Activated naive CD8-positive, alpha-beta T cell treated with anti-CD3 and anti-CD28 coated beads, Interleukin-2, amount 50 U/mL, for 16 hours (primary cell): ENCODE measurements around the gene USP12.
"Not testable (repeated sequence)": the region's sequence is repeated elsewhere in the genome, so short reads cannot be mapped to it uniquely, and the experiment has no call there.

Experiments used
- DNase-seq: peaks from one replicate; pipeline ENCODE4 v3.0.0-alpha.2; 2020; ENCODE audit warnings: low read depth, low spot score

Gene USP12

DNA sequence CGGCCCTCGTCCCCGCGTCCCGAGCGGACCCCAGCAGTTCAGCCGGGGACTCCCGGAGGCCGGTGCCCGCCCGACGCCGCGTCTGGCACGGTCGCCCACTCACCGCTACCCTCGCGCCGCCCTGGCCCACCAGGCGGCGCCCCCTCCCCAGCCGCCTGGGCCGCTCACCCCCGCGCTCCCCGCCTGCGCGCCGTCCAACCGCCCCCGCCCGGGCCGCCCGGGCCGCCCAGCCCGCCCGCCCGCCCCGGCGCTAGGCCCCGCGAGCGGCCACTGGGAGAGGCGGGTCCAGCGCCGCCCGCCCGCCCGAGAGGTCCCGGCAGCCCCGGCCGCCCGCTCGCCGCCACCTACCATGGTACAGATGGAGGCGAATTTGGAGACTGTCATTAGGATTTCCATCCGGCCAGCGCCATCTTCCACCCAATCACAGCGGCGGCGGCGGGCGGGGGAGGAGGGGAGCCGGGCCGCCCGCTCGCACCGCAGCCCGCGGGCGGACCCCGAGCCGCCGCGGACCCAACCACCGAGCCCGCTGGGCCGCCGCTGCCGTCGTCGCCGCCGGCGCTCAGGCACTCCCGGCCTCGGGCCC is at the start of gene USP12:
TSS of gene USP12 (minus strand) at position 568 of the 583 bp plus-strand sequence. CDS start at position 396, 172 bp downstream.
- no peak for DNase-seq

DNA sequence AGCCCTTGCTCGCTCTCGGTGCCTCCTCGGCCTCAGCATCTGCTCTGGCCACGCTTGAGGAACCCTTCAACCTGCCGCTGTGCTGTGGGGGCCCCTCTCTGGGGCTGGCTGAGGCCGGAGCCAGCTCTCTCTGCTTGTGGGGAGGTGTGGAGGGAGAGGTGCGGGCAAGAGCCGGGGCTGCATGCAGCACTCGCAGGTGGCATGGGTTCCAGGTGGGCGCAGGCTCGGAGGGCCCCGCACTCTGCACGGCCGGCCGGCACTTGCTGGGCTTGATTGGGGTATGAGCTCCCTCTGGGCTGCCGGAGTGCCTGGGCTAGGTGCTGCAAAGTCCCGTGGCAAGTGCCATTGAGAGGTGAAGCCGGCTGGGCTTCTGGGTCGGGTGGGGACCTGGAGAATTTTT is 48.0 kb upstream of the USP12 start:
- no peak for DNase-seq

DNA sequence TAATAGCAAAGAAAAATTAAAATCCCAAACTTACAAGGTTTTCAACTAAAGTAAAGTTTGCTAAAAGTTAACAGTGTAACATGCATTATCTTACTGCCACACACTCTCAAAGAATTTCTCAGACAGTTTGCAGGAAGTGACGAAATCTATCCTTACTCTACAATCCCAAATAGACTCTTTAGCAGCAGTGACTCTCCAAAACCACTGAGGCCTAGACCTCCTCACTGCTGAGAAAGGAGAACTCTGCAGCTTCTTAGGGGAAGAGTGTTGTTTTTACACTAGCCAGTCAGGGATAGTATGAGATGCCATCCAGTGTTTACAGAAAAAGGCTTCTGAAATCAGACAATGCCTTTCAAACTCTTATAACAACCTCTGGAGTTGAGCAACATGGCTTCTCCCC is 47.2 kb upstream of the USP12 start:
- DNase-seq: not testable (repeated sequence)

GRCh38 chr13:27217791-27218190 is 46.2 kb upstream of the USP12 start:
- not testable (repeated sequence) for DNase-seq

- not testable (repeated sequence) for DNase-seq
Measured at GRCh38 chr13:27213386-27213785, 41.8 kb upstream of the USP12 start.

- no peak for DNase-seq
Measured at GRCh38 chr13:27211771-27212364, 40.3 kb upstream of the USP12 start.

- DNase-seq: no peak
Measured at GRCh38 chr13:27211271-27211670, 39.7 kb upstream of the USP12 start.

DNA sequence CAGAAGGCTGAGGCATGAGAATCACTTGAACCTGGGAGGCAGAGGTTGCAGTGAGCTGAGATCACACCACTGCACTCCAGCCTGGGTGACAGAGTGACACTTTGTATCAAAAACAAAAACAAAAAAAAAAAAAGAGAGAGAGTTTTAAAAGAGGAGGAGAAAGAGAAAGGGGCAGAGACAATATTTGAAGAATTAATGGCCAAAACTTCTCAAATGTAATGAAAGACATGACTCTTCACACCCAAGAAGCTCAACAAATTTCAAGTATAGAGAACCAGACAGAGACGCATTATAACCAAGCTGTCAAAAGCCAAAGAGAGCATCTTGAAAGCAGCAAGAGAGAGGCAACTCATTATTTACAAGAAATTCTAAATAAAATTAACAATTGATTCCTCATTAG is 36.9 kb upstream of the USP12 start:
- no peak for DNase-seq

GRCh38 chr13:27203854-27204253 is 32.2 kb upstream of the USP12 start:
- DNase-seq: no peak

GRCh38 chr13:27203186-27203585 is 31.6 kb upstream of the USP12 start:
- no peak for DNase-seq

DNA sequence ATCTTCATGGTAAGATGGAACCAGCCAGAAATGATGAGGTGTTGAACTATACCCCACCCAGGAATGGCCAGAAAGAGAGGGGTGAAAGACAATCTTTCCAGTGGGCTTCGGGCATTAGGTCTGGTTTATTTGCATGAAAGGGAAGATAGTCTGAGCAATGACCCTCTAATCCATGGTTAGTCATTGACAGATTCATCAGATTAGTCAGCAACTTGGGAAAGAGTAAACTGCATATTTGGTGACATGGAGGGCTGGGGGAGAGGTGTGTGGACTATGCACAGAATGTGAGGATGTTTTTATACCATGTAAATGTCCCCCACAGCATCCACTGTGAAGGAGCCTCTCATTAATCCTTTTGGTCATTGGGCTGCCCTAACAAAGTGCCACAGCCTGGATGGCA is 30.1 kb upstream of the USP12 start:
- no peak for DNase-seq

- no peak for DNase-seq
Measured at GRCh38 chr13:27200413-27201070, 28.9 kb upstream of the USP12 start.

DNA sequence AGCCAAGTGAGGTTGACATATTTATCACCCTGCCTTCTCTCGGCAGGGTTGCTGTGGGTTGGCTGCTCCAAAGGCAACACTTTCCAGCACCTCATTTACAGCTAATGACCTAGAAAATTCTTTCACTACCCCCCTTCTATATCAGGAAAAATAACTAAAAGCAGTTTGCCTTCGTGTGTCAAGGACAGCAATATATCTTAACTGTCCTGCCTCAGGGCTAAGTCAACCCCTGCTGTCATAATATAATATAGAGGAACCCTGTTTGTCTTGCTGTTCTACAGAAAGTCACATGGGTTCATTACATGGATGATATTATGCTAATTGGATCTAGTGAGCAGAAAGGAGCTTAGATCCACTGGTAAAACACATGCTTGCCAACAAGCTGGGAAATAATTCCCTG is 28.1 kb upstream of the USP12 start:
- no peak for DNase-seq

- DNase-seq: no peak
Measured at GRCh38 chr13:27199211-27199610, 27.6 kb upstream of the USP12 start.

GRCh38 chr13:27194895-27195764 is 23.5 kb upstream of the USP12 start:
- DNase-seq: no peak

DNA sequence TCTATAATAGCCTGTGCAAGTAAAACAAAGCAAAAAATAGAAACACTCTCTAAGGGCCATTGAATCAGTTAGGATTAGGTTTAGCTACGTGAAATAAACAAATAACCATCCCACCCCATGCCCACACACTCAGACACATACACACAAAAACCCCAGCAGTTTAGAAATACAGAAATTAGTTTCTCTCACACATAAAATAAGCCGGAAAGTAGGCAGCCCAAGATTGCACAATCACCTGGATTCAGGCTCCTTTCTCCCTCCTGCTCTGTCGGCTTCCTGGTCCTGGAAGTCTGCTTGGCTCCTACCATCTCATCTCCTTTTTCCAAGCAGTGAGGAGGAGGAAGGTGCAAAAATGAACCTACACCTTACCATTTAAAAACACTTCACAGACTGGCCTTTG is 22.6 kb upstream of the USP12 start:
- DNase-seq: no peak

DNA sequence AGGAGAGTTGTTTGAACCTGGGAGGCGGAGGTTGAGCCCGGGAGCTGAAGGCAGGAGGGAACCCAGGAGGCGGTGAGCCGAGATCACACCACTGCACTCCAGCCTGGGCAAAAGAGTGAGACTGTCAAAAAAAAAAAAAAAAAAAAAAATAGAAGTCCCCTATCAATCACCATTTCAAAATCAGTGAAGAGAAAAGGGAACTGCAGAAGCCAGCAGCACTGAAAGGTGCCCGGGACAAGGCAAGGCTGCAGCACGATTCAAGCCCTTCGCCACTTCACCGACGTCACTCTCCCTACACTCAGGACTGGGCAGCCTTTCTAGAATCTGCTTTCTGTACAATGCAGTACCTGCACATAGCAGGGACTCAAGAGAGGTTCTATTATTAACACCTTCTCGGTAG is 21.9 kb upstream of the USP12 start:
- DNase-seq: no peak

DNA sequence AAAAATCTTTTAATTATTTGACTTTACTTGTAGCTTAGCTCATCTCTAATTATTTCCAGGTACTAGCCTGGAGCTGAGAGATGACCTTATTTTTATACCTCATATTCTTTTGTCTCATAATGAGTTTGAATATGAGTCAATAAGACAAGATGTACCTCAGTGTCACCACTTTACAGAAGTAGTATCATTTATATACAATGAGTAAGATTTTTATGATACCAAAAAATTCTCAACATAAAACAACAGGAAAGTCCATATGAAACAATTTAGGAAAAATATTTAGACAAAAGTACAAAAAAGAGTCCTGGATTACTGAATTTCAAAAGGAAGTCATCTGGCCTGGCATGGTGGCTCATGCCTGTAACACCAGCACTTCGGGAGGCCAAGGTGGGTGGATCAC is 21.4 kb upstream of the USP12 start:
- no peak for DNase-seq

- DNase-seq: not testable (repeated sequence)
Measured at GRCh38 chr13:27192367-27192766, 20.8 kb upstream of the USP12 start.

GRCh38 chr13:27189192-27189591 is 17.6 kb upstream of the USP12 start:
- DNase-seq: no peak

DNA sequence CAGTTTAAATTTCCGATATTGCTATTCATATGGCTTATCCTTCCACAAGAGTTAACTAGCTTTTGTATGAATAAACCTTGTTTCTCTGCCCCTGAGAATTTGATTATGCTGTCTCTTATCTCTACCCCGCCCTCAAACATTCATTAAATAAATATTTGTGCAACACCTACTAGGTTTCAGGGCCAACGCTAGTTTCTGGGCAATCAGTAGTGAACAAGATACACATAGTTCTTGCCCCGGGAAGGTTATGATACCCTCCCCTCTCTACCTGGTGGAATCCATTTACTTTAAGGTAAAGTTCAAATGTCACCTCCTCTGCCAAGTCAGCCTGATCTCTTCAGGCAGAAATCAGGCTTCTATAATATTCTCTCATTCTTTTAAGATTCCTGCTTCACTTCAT is 16.6 kb upstream of the USP12 start:
- no peak for DNase-seq

DNA sequence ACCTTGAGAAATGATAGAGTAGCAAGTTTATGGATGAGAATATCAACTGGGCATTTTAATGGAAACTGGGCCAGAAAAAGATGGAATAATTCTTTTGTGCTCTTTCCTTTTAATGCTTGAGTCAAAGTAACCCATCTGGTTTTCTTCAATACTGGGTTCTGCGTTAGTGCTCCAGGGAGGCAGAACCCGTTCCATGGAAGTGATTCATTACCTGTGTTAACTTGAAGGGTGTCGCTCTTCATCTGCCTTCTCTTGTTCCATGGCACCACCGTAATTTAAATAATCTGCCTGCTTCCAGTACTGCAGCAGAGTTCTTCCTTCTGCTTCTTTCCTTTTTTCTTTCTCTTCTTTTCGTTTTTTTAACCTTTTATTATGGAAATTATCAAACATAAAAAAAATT is 14.7 kb upstream of the USP12 start:
- no peak for DNase-seq
